H1 (cell line): Measurements from ENCODE around the gene VEPH1. TPM values are rescaled to one million over a fixed set of nuclear protein-coding genes. Genes with fewer than 3 reads are reported as not detected.

Experiments used
- CTCF ChIA-PET: fragments of 300-600 bp; sonication (Branson Sonifier 250); formaldehyde crosslinking; loops from one replicate; lab custom pipeline; 2021; ENCODE audit not compliant: partially characterized antibody; lab: Charles Lee
- POLR2A ChIA-PET: fragments of 300-600 bp; sonication (Branson Sonifier 250); formaldehyde crosslinking; loops from one replicate; lab custom pipeline; 2021; ENCODE audit warnings: inconsistent platforms; ENCODE audit not compliant: partially characterized antibody; lab: Charles Lee
- DNase-seq, 2 experiments: peaks; one replicate each; pipeline versions ENCODE4 v3.0.0 to v3.0.0-alpha.2; 2010 to 2022; ENCODE audit warnings: low spot score in 2 of 2, low read depth in 1 of 2, mixed read lengths in 1 of 2
- FAIRE-seq: peaks from 2 replicates; lab custom pipeline; 2011; peaks lifted over from hg19 to GRCh38; lab: Jason Lieb, UNC
- H2AFZ ChIP-seq: 2 replicates; pipeline ENCODE4 v1.8.1; 2012; ENCODE audit warnings: low read length, inconsistent platforms
- H2AK5ac ChIP-seq: 2 replicates; pipeline ENCODE4 v1.6.1; 2013; ENCODE audit warnings: low read depth, low read length
- H2BK120ac ChIP-seq: replicated peaks from 2 replicates; pipeline ENCODE3; 2013; ENCODE audit warnings: low read depth, low read length, inconsistent platforms
- H2BK12ac ChIP-seq: 2 replicates; pipeline ENCODE4 v1.6.1; 2013; ENCODE audit warnings: low read depth, low read length
- H2BK15ac ChIP-seq: 2 replicates; pipeline ENCODE4 v1.6.1; 2013; ENCODE audit warnings: low read length
- H2BK20ac ChIP-seq: 2 replicates; pipeline ENCODE4 v1.6.1; 2013; ENCODE audit warnings: low read length
- H2BK5ac ChIP-seq: 2 replicates; pipeline ENCODE4 v1.6.1; 2013; ENCODE audit warnings: low read depth, low read length
- H3K14ac ChIP-seq: 2 replicates; pipeline ENCODE4 v1.6.1; 2013; ENCODE audit warnings: inconsistent platforms; ENCODE audit not compliant: insufficient read length
- H3K18ac ChIP-seq: 2 replicates; pipeline ENCODE4 v1.6.1; 2013; ENCODE audit warnings: low read length; ENCODE audit errors: extremely low read depth
- H3K23ac ChIP-seq: 2 replicates; pipeline ENCODE4 v1.6.1; 2013; ENCODE audit warnings: inconsistent platforms; ENCODE audit not compliant: insufficient read length
- H3K23me2 ChIP-seq: 2 replicates; pipeline ENCODE4 v1.6.1; 2013; ENCODE audit warnings: low read depth, low read length
- H3K27ac ChIP-seq: 2 replicates; pipeline ENCODE4 v1.6.1; 2011; ENCODE audit warnings: low read depth, low read length, inconsistent platforms
- H3K27me3 ChIP-seq, 4 experiments: replicated peaks in 1 of 4; 1 replicate in 1 of 4; 2 replicates in 3 of 4; pipeline versions ENCODE4 v1.6.1 to v1.8.1; 2011 to 2013; ENCODE audit warnings: low read length in 3 of 4, mild to moderate bottlenecking in 3 of 4, inconsistent platforms in 2 of 4, mixed read lengths in 2 of 4, moderate library complexity in 1 of 4; ENCODE audit not compliant: control insufficient read depth in 3 of 4, insufficient read depth in 3 of 4; ENCODE audit errors: extremely low read depth in 1 of 4
- H3K36me3 ChIP-seq, 4 experiments: 2 replicates each; pipeline versions ENCODE4 v1.6.1 to v1.8.1; 2011 to 2013; ENCODE audit warnings: mild to moderate bottlenecking in 4 of 4, low read length in 3 of 4, moderate library complexity in 2 of 4, control low read depth in 1 of 4, inconsistent platforms in 1 of 4; ENCODE audit not compliant: insufficient read depth in 4 of 4, control insufficient read depth in 2 of 4
- H3K4ac ChIP-seq: replicated peaks from 2 replicates; pipeline ENCODE3; 2013; ENCODE audit warnings: low read length, low read depth, mixed read lengths, inconsistent platforms; ENCODE audit not compliant: insufficient read length
- H3K4me1 ChIP-seq, 4 experiments: replicated peaks in 1 of 4; 1 replicate in 1 of 4; 2 replicates in 3 of 4; pipeline versions ENCODE4 v1.6.1 to v1.8.1; 2011 to 2013; ENCODE audit warnings: low read length in 3 of 4, inconsistent platforms in 2 of 4, mixed read lengths in 1 of 4; ENCODE audit not compliant: insufficient read depth in 4 of 4, control insufficient read depth in 3 of 4
- H3K4me2 ChIP-seq, 2 experiments: 2 replicates each; pipeline versions ENCODE4 v1.6.1 to v1.8.1; 2011 to 2013; ENCODE audit warnings: low read depth in 2 of 2, low read length in 2 of 2, control low read depth in 1 of 2, inconsistent platforms in 1 of 2, mild to moderate bottlenecking in 1 of 2; ENCODE audit not compliant: insufficient read depth in 1 of 2
- H3K4me3 ChIP-seq, 4 experiments: fragments of 200-600, 300-600 bp in 1 of 4; sonication (generic), shearing (Covaris generic), sonication (Bioruptor Twin) in 1 of 4; 2 replicates each; pipeline versions ENCODE4 v1.5.1 to v1.8.1; 2011 to 2016; ENCODE audit warnings: low read length in 4 of 4, low read depth in 3 of 4, control low read depth in 2 of 4, inconsistent platforms in 2 of 4, mild to moderate bottlenecking in 2 of 4, mixed read lengths in 1 of 4, moderate library complexity in 1 of 4; ENCODE audit not compliant: insufficient read depth in 2 of 4; ENCODE audit errors: extremely low read depth in 1 of 4
- H3K56ac ChIP-seq: replicated peaks from 2 replicates; pipeline ENCODE3; 2013; ENCODE audit warnings: low read depth, mild to moderate bottlenecking, mixed read lengths, low read length, inconsistent platforms; ENCODE audit not compliant: insufficient read length
- H3K79me1 ChIP-seq: 2 replicates; pipeline ENCODE4 v1.6.1; 2013; ENCODE audit warnings: low read depth, low read length, control low read depth
- H3K79me2 ChIP-seq, 2 experiments: 2 replicates each; pipeline versions ENCODE4 v1.6.1 to v1.8.1; 2012 to 2013; ENCODE audit warnings: low read length in 2 of 2, mild to moderate bottlenecking in 2 of 2, inconsistent platforms in 1 of 2; ENCODE audit not compliant: insufficient read depth in 2 of 2, control insufficient read depth in 1 of 2
- H3K9ac ChIP-seq, 4 experiments: replicated peaks in 1 of 4; 1 replicate in 1 of 4; 2 replicates in 3 of 4; pipeline versions ENCODE4 v1.6.1 to v1.8.1; 2011 to 2013; ENCODE audit warnings: low read depth in 3 of 4, low read length in 3 of 4, control low read depth in 2 of 4, mild to moderate bottlenecking in 2 of 4, moderate library complexity in 2 of 4, inconsistent platforms in 1 of 4; ENCODE audit errors: extremely low read depth in 1 of 4
- H3K9me3 ChIP-seq, 2 experiments: 2 replicates each; pipeline versions ENCODE4 v1.6.1 to v1.8.1; 2012 to 2013; ENCODE audit warnings: mild to moderate bottlenecking in 2 of 2, moderate library complexity in 2 of 2, control low read depth in 1 of 2, inconsistent platforms in 1 of 2, low read depth in 1 of 2, low read length in 1 of 2, mixed read lengths in 1 of 2; ENCODE audit not compliant: insufficient read depth in 2 of 2
- H4K20me1 ChIP-seq, 2 experiments: replicated peaks in 1 of 2; 2 replicates each; pipeline versions ENCODE3 to v1.8.1; 2011 to 2013; ENCODE audit warnings: inconsistent platforms in 2 of 2, low read length in 2 of 2, mild to moderate bottlenecking in 1 of 2; ENCODE audit not compliant: insufficient read depth in 2 of 2, control insufficient read depth in 1 of 2
- H4K5ac ChIP-seq: 2 replicates; pipeline ENCODE4 v1.6.1; 2013; ENCODE audit warnings: low read length, low read depth, mixed read lengths, inconsistent platforms; ENCODE audit not compliant: insufficient read length
- H4K8ac ChIP-seq: 2 replicates; pipeline ENCODE4 v1.8.0; 2013; ENCODE audit warnings: mild to moderate bottlenecking, moderate library complexity, low read length, inconsistent platforms; ENCODE audit not compliant: insufficient read depth; ENCODE audit errors: extremely low read depth
- H4K91ac ChIP-seq: replicated peaks from 2 replicates; pipeline ENCODE3; 2013; ENCODE audit warnings: low read length, mixed read lengths, inconsistent platforms; ENCODE audit not compliant: insufficient read length
- BACH1 ChIP-seq: IDR thresholded peaks from 2 replicates; pipeline ENCODE4 v1.6.1; 2012; ENCODE audit warnings: low read length, improper control_type of control experiment
- CEBPB ChIP-seq: IDR thresholded peaks from 2 replicates; pipeline ENCODE4 v1.6.1; 2012; ENCODE audit warnings: low read depth, low read length
- CHD2 ChIP-seq: IDR thresholded peaks from 2 replicates; pipeline ENCODE4 v1.6.1; 2012; ENCODE audit warnings: low read length, improper control_type of control experiment
- CTBP2 ChIP-seq: IDR thresholded peaks from 2 replicates; pipeline ENCODE4 v1.7.0; 2011; ENCODE audit warnings: borderline replicate concordance, mild to moderate bottlenecking, moderate library complexity, mixed read lengths, low read length; ENCODE audit not compliant: insufficient read depth, insufficient read length
- EP300 ChIP-seq, 2 experiments: IDR thresholded peaks; 1 replicate in 1 of 2; 2 replicates in 1 of 2; pipeline ENCODE4 v1.6.1; 2011 to 2012; ENCODE audit warnings: low read depth in 2 of 2, low read length in 2 of 2, mild to moderate bottlenecking in 2 of 2, borderline replicate concordance in 1 of 2, inconsistent platforms in 1 of 2, moderate library complexity in 1 of 2
- HDAC2 ChIP-seq, 2 experiments: fragments of 300-600 bp in 1 of 2; sonication (generic) in 1 of 2; IDR thresholded peaks; 2 replicates each; pipeline ENCODE4 v1.6.1; 2011 to 2012; ENCODE audit warnings: low read depth in 2 of 2, low read length in 2 of 2, mild to moderate bottlenecking in 2 of 2, moderate library complexity in 2 of 2, borderline replicate concordance in 1 of 2, inconsistent platforms in 1 of 2
- HDAC6 ChIP-seq: IDR thresholded peaks from one replicate; pipeline ENCODE4 v1.7.1; 2012; ENCODE audit warnings: low read depth, mild to moderate bottlenecking, inconsistent platforms, low read length, moderate library complexity
- KDM4A ChIP-seq: IDR thresholded peaks from one replicate; pipeline ENCODE4 v1.7.1; 2012; ENCODE audit warnings: low read depth, mild to moderate bottlenecking, moderate library complexity, low read length, inconsistent platforms; ENCODE audit not compliant: severe bottlenecking
- POLR2A ChIP-seq, 2 experiments: IDR thresholded peaks; 1 replicate in 1 of 2; 2 replicates in 1 of 2; pipeline ENCODE4 v1.6.1; 2011; ENCODE audit warnings: low read depth in 2 of 2, low read length in 2 of 2, mild to moderate bottlenecking in 2 of 2; ENCODE audit errors: control extremely low read depth in 1 of 2
- RNF2 ChIP-seq: fragments of 200-900, 300-1000 bp; sonication (generic); IDR thresholded peaks from 2 replicates; pipeline ENCODE4 v1.7.1; 2016; ENCODE audit warnings: borderline replicate concordance, low read depth, mild to moderate bottlenecking, antibody characterized with exemption, low read length; ENCODE audit not compliant: poor library complexity, severe bottlenecking; ENCODE audit errors: missing control alignments
- SP4 ChIP-seq: IDR thresholded peaks from 2 replicates; pipeline ENCODE4 v1.6.1; 2012; ENCODE audit warnings: low read length, inconsistent platforms
- SRF ChIP-seq: IDR thresholded peaks from 2 replicates; pipeline ENCODE4 v1.6.1; 2011; ENCODE audit warnings: mild to moderate bottlenecking, low read depth, low read length, moderate library complexity
- TCF12 ChIP-seq: IDR thresholded peaks from 2 replicates; pipeline ENCODE4 v1.6.1; 2011; ENCODE audit warnings: low read depth, mild to moderate bottlenecking, low read length
- WGBS, 2 experiments: shearing (Covaris generic) in 1 of 2; methylation state at CpG; one replicate each; pipeline versions ENCODE4 v1.1.6 to v1.1.7; 2013 to 2015; ENCODE audit warnings: low lambda C conversion rate in 2 of 2, mixed read lengths in 2 of 2, inconsistent platforms in 1 of 2, low coverage in 1 of 2, missing lambda C conversion rate in 1 of 2; ENCODE audit not compliant: insufficient replicate concordance in 2 of 2, insufficient coverage in 1 of 2, insufficient read length in 1 of 2; ENCODE audit errors: extremely low coverage in 1 of 2, missing lambda C conversion rate in 1 of 2; 5-methylcytosine and 5-hydroxymethylcytosine counted together
- polyA plus RNA-seq, 7 experiments: library from polyadenylated mRNA; depleted of rRNA in 3 of 7; stranded (reverse) in 5 of 7; unstranded in 2 of 7; fragments of >200 nt in 5 of 7; fragments of 200-250 nt in 2 of 7; gene quantifications; 1 replicate in 5 of 7; 2 replicates in 1 of 7; 4 replicates in 1 of 7; pipeline versions ENCODE4 v1.2.1 to v1.2.3, GENCODE V29; 2011 to 2013; ENCODE audit warnings: missing spikeins in 2 of 7, mixed read lengths in 2 of 7
- total RNA-seq: library from RNA; stranded (reverse); fragmentation: NEBNext Ultra II Directional; extraction: Animal tissue kit (Norgen Biotek cat#: 25700); gene quantifications from 2 replicates; pipeline ENCODE4 v1.2.1, GENCODE V29; 2021
- TF ChIP-seq, protein P1 (sequence below): IDR thresholded peaks from 2 replicates; pipeline ENCODE4 v1.6.1; 2012; ENCODE audit warnings: inconsistent platforms

Gene VEPH1
- total and polyA plus RNA-seq, 2 of the 8 experiments (the other 6 are each of a cell fraction or from before 2014, with no cell fraction given): 12.0 to 18.3 TPM

DNA sequence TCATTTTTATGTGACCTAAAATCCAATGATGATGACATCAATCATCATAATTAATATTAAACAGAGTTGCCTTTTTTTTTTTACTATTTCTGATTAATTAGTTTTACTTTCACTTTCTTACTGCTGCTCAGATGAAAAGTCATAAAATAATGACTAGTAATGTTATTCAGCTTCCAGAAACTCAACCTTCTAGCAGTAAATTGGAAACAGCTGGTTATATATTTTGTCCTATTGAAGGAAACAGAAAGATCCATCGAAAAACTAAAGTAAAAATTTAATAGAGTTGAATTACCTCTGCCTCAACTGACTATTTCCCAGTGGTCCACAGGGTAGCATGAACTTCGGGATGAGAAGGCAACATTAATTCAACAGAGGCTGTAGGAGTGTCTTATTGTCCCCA is 173.7 kb downstream of the VEPH1 start:
- H3K56ac ChIP-seq: no peak overlapping the region
- FAIRE-seq (no peak), DNase-seq (no peak)
- H4K20me1 ChIP-seq: no peaks in the 10 kb centered on the region
- no peak overlapping the region for H2BK15ac ChIP-seq
- no peaks in the 10 kb centered on the region for H3K27me3 ChIP-seq
- H2AK5ac ChIP-seq: no peak overlapping the region
- H3K36me3 ChIP-seq: no peaks in the 10 kb centered on the region
- H4K8ac ChIP-seq: no peak overlapping the region
- no peak overlapping the region for H3K9ac ChIP-seq
- H2BK20ac ChIP-seq: no peak overlapping the region
- H2BK5ac ChIP-seq: no peak overlapping the region
- H3K79me2 ChIP-seq: no peaks in the 10 kb centered on the region
- no peak overlapping the region for H2BK120ac ChIP-seq
- H3K79me1 ChIP-seq: no peaks in the 10 kb centered on the region
- no peaks in the 10 kb centered on the region; a peak in 1 of 7 replicates for H3K4me1 ChIP-seq
- H3K9me3 ChIP-seq: no peaks in the 10 kb centered on the region
- H4K91ac ChIP-seq: no peak overlapping the region
- no peak overlapping the region for H2BK12ac ChIP-seq
- ChIA-PET CTCF (interaction anchor here (0.6 to 1.9 kb wide), 4 partner anchors 18 to 164 kb away, joined by 3 to 10 read pairs (median 4); no protein-coding TSS in a partner anchor), POLR2A (no interaction called here)
- no peak overlapping the region for H2AFZ ChIP-seq
- WGBS, 2 experiments: 94% methylated on average over 2 of the region's 2 CpGs; no CpG with 5 or more reads in 1 of the 2 experiments
- no peak overlapping the region for H3K4me3 ChIP-seq
- no peaks in the 10 kb centered on the region for H3K23me2 ChIP-seq
- H3K4ac ChIP-seq: no peak overlapping the region
- H3K14ac ChIP-seq: no peak overlapping the region
- H3K23ac ChIP-seq: no peak overlapping the region
- no peak overlapping the region for H3K27ac ChIP-seq
- no peak overlapping the region for H3K4me2 ChIP-seq
- H3K18ac ChIP-seq: no peak overlapping the region
- H4K5ac ChIP-seq: no peak overlapping the region
- TF ChIP-seq KDM4A (no peak), HDAC6 (no peak), TCF12 (no peak), CTBP2 (no peak), BACH1 (no peak), SRF (no peak), POLR2A (IDR thresholded peaks at IDR 0.05; ENCODE audit: control extremely low read depth in 1 of 2, low read depth in 2 of 2, low read length in 2 of 2) (no peak), EP300 (IDR thresholded peaks at IDR 0.05; ENCODE audit: borderline replicate concordance in 1 of 2, low read depth in 2 of 2, low read length in 2 of 2) (no peak), HDAC2 (IDR thresholded peaks at IDR 0.05; ENCODE audit: borderline replicate concordance in 1 of 2, low read depth in 2 of 2, low read length in 2 of 2) (no peak), CHD2 (no peak), SP4 (no peak), CEBPB (no peak), RNF2 (no peak)
- TF ChIP-seq, protein P1, sequence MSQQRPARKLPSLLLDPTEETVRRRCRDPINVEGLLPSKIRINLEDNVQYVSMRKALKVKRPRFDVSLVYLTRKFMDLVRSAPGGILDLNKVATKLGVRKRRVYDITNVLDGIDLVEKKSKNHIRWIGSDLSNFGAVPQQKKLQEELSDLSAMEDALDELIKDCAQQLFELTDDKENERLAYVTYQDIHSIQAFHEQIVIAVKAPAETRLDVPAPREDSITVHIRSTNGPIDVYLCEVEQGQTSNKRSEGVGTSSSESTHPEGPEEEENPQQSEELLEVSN: no peak
